ENCODE results near the gene RPL35.

Gene RPL35

DNA sequence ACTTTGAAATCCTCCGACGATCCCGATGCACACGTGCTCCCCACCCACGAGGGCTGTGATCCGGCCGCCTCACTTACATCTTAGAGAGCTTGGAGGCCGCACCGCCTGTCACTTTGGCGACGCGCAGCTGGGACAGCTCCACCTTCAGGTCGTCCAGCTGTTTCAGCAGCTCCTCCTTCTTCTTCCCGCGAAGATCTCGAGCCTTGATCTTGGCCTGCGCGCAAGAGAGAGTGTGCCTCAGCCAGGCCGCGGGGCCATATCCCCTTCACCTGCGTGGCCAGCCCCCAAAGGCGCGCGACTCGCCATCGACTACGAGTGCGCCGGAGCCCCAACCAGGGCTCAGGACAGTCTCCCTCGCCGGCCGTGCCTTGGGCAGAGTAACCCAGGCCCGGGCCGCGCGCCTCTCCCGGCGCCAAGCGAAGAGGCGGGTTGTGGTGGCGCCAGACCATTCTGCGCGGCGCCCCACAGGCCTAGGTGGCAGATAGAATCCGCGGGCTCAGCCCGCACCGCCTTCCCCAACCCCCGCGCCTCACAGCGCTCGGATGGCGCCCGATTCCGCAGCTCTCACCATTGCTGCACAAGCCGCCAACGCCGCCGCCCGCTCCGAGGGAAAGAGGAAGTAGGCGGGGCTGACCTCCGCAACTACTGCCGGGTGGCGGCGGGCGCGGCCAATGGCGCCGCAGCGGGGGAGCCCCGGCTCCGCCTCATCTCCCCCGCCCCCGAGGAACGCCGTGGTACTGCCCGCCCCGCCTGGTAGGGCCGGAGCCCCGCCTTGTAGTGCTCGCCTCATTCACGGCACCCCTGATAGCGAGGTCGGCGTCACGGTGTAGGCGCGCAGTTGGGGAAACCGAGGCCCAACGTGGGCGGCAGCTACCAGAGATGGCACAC, at the start of gene RPL35, which contains the start of gene ARPC5L:
TSS of gene RPL35 (minus strand) at position 616 of the 888 bp plus-strand sequence. CDS start at position 571, 45 bp downstream.
TSS of gene ARPC5L (plus strand) at position 789 of the 888 bp plus-strand sequence. CDS start 7,161 bp downstream, outside the sequence.
- DNase-seq = peak; percentile 34 to 97 (median 89)

DNA sequence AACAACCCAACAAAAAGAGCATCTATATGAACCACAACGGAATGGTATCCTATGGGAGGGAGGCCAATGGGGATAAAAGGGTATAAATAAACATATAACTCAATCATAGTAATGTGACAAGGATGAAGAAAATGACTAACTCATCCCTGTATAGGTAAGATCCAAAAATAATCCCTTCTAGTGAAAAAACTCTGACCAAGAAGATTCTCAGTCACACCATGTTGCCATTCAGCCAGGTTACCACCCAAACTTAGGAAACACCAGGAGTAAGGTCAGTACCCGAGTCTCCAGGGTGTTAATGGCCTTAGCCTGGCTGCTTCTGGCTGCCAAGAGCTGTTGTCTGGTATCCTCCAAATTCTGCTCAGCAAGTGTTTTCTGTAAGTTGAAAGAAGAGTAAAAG, 46.3 kb upstream of the RPL35 start:
- no peak for DNase-seq

DNA sequence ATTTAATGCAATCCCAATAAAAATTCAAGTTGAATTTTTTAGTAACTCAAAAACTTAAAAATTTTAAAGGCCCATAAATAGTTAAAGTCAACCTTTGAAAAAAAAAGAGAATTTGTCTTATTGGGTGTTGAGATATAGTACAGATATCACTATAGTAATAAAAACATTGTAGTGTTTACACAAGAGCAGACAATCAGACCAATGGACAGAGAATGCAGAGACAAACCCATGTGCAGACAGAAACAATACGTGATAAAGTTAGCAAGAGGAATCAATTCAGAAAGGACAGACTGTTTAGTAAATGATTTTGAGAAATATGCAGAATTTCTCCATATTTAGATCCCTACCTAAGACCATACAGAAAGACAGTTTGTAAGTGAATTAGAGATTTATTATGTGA, 45.2 kb upstream of the RPL35 start:
- DNase-seq = no peak

DNA sequence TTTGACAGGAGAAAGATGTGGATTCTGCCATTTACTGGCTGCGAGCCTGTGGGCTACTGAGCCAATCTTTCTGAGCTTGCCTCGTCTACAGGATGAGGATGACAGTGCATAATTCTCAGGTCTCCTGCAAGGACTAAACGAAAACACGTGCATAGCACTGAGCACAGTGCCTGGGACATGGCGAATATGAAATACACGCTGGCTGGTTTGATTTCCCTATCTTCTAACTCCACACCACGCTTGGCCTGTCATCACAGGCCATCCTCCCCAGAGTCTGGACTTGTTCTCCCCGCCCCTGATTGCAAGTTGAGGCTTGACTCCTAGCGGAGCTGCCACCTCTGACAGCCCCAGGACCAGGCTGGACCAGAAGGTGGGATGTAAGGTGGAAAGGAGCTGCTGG, 38.1 kb upstream of the RPL35 start:
- DNase-seq = no peak

DNA sequence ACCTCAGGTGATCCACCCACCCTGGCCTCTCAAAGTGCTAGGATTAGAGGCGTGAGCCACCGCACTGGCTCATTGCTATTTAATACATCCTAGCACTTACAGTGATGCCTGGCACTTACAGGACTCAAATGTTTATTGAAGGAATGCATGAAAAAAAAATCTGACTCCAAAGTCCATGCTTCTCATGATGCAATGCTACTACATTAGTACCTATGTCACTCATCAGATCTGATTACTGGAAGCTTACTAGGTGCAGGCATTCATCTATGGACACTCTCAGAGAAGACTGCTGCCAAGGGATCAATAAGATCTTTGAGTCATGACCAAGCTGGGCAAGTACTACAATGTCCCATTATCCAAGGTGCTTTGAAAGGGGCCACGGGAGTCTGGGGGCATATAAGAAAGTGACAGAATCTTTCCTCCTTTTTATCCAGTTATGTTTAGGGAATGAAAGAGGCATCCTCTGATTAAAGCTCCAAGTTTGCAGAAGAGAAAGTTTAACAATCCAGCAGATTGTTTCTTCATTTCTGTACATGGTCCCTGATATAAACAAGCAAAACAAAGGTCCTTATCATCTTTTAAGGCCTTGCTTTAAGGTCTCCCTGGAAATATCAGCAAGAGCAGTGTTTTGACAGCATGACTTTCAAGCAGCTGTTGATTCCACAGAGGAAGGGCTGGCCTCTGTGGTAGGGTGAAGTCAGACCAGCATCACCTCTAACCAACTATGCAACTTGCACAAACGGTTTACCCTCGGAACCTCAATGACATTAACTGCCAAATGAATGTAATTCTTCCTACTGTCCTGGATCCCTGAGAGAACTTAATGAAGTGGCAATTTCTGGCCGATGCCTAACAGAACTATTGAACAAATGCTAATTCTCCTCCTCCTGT, 36.1 kb upstream of the RPL35 start:
- DNase-seq = no peak

DNA sequence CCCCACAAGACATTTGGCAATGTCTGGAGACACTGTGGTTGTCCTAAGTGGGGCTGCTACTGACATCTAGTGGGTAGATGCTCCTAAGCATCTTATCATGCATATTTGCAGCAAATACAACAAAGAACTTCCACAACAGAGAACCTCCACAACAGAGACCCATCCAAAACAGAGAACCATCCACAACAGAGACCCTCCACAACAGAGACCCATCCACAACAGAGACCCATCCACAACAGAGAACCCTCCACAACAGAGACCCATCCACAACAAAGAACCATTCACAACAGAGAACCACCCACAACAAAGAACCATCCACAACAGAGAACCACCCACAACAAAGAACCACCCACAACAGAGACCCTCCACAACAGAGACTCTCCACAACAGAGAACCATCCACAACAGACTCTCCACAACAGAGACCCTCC, 33.0 kb upstream of the RPL35 start:
- DNase-seq = peak in 13 of 56 donors; percentile 10 to 48 (median 24)

DNA sequence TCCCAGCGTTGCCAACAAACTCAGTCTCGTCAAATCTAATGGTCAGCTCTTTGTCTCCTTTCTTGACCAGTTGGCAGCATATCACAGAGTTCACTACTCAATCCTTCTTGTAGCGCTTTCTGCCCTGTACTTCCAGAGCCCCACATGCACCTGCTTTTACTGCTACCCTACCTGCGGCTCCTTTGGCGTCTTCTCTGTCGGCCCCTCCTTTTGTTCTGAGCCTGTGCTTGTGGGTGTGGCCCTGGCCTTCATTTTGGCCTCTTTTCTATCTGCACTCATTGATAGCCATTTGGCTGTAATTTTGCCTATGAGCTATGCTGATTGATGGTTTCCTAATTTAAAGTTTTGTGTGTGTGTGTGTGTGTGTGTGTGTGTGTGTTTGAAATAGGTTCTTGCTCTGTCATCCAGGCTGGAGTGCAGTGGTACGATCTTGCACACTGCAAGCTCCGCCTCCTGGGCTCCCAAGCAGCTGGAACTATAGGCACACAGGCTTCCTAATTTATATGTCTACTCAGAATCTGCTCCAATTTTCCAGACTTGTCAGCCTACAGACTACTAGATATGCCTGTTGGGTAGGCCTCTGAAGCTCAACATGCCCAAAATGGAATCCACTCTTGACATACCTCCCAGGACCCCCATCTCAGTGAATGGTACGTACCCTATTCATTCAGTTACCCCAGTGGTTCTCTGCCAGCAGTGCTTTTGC, 32.4 kb upstream of the RPL35 start:
- DNase-seq = peak in 9 of 56 donors; percentile 10 to 48 (median 31)

DNA sequence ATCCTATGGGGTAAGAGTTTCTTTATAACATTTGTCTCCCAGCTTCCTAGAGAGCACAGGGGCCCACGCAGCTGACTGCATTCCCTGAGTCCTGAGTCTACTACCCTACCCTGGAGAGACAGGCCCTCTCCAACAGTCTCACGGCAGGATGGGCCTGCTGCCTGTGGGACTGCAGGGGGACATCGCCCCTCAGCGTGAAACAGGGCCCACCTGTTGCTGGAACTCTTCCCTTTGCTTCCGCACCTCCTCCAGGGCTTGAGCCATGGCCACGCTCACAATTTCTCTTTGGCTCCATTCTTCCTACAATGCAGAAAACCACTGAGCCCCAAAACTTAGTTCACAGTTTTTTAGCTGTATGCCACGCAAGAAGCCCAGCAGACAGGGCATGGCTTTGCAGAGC, 28.4 kb upstream of the RPL35 start:
- no peak for DNase-seq

DNA sequence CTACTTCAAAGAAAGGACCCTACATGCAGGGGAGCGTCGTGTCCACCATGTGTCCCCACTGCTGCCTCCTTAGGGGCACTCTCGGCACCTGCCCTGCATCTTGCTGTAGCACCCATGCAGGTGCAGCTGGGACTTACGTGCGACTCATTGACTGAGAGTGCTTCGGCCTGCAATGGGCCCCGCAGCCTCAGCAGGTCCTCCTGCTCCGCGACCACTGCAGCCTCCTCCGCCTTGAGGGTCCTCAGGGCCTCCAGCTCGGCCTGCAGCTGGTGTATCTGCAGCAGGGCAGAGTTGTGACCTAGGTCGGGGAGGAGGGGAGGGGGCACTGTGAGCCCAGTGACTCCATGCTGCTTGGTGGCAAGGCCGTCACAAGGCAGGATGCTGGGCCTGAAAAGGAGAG, 27.2 kb upstream of the RPL35 start:
- no peak for DNase-seq

DNA sequence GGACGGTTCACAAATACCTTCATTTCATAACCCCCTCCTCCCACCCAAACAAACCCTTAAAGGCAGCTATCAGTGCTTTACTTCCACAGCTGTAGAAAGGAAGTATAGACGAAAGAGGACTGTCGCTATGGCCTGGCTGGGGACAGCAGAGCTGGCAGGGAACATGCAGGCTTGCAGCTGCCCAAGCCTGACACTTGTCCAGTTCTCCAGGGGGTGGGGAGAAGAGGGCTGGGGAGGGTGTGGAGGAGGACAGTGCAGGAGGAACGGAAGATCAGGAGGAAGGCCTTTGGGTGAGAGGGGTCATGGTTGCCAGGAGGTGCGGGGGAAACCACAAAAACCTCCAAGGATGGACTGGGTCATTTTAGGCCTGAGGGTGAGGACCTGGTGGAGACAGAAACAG, 26.1 kb upstream of the RPL35 start:
- peak in 4 of 56 donors; percentile 5 to 12 (median 8) for DNase-seq

DNA sequence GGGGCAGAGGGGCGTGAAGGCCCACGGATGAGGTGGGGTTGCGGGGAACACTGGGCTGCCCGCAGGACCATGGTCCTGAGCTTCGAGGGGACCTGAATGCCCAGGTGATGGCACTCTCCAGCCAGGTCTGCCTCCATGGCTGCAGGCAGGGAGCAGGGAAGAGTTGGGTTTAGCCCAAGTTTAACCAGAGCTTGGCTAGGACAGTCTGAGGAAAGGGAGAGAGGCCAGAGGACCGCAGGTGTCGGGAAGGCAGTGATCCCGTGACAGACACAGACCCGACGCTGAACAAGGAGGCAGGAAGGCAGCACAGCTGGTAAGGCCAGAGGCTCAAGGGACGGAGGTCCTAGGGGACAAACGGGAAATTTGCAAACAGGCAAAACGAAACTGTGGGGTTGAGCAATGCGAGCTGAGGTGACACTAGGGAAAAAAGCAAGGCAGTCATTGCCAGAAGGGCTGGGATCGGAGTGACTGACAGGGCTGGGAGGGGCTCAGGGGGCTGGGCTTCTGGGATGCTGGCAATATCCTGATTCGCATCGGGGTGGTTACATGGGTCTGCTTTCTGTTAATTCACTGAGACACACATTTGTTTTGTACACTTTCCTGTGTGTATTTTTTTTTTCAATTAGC, 25.2 kb upstream of the RPL35 start:
- DNase-seq = no peak

DNA sequence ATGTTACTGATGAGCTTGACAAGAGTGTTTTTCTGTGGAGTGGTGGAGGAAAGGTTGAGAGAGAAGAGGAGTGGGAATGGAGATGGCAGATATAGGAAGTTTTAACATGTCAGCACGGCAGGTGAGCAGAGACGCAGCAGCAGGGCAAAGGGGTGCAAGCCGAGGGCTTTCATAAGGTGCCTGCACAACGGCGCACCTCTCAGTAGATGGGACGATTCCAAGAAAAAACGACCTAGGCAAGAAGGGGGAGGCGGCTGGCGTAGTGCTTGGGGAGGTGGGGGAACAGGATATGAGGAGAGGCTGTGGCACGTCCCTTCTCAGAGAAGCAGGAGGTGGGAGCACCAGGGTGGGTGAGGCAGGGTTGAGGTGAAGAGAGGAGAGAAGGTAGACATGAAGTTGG, 24.7 kb upstream of the RPL35 start:
- no peak for DNase-seq

DNA sequence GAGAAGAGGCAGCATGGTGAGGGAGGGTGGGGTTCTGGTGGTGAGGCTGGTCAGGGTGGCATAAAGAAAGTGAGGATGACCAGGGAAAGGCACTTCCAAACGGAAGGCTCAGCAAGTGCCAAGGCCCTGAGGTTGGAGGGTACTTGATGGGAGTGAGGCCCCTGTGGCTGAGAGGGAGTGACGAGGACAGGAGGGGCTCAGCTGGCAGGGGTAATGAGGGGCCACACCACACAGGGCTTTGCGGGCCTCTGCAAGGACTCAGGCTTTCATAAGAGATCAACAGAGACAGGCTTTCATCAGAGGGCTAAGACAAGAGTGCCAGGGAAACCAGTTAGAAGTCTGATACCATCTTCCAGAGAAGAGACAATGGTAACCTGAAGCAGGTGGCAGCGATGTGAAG, 23.8 kb upstream of the RPL35 start:
- no peak for DNase-seq

DNA sequence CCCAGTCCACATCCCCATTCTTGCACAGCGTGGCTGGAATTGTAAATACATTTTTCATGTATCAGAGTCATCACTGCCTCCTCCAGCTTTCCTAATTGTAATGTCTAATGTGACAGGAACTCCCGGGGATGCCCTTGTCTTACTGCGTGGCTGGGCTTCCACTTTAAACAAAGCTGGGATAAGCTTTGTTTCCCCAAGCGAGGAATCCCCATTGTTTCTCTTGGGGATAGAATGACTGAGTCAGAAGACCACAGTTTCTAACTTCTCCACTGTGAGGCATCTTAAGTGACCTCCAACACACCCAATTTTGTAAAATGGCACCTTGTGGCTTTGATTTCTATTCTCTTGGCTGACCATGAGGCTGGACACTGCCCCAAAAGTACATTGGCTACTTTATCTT, 22.6 kb upstream of the RPL35 start:
- no peak for DNase-seq

DNA sequence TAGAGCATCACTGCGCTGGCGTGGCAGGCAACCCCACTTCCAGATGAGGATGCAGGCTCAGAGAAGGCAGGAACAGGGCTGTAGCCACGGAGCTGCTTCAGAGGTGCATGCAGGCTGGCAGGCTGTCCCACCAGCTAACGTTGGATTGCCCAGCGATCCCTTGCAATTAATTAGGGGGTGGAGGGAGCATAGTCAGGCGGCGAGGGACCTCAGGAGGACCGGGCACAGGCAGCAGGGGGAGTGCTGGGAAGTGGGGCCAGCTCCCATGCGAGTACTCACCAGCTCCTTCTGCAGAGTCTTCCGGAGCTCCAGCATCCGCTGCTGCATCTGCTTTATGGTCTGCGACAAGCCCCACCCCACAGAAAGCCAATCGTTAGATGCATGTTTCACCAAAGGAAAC, 20.5 kb upstream of the RPL35 start:
- DNase-seq = no peak

DNA sequence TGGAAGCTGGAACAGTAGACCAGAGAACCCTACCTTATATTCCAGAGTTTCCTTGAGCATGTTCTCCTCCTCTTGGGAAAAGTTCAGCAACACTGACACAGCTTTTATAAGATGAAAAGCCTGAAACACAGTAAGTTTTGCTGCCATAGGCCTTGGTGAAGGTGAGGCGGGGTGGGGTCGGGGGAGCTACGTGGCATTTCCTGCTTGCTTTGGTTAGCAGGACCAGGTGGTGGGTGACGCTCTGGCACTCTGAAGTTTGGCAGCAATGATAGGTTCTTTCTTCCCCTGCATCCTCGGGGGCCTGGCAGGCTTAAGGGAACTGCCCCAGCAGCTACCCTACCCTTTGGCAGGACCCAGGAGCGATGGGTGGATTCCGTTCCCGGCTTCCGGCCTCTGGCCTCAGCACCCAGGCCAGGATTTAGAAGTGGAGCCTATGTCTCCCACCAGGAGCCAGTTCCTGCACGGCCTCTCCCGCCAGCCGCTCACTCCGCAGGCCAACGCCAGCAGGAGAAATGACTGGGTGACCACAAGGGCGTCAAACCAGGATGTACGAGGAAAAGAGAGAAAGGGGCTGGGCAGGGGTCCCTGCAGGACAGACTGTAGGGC, 19.5 kb upstream of the RPL35 start:
- DNase-seq = no peak

DNA sequence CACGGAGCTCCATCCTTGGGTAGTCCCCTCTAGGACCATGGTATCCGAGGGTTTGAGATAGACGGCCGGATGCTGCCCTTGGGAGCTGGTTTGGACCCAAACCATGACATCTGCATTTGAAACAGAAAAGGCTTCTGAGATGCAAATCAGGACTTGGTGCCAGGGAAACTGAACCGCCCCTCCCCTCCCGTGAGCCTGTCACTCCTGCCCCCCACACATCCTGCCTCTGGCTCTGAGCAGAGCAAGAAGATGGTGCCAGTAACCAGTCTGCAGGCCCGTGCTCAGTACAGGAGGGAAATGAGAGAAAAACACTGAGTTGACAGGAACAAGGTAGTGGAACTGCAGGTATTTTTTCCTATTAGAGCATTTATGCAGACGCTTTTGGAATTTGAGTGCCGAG, 18.7 kb upstream of the RPL35 start:
- peak in 13 of 56 donors; percentile 14 to 49 (median 26) for DNase-seq

DNA sequence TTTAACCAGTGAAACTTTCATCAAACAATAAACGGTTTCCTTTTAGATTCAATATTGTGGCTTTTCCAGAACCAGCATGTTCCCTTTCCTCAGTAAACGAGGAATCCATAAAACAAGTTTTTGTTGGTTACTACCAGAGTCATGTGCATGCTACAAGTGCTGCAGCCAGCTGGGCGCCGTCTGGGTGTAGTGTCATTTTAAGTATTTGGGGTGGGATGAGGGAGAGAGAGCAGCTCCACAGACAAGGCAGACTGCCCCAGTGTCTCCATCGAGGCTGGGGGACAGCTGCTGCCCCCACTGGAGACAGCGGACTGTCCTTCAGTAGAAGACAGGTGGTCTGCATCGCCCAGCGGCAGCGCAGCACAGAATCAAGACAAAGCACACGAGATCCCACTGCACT, 17.5 kb upstream of the RPL35 start:
- DNase-seq = no peak

DNA sequence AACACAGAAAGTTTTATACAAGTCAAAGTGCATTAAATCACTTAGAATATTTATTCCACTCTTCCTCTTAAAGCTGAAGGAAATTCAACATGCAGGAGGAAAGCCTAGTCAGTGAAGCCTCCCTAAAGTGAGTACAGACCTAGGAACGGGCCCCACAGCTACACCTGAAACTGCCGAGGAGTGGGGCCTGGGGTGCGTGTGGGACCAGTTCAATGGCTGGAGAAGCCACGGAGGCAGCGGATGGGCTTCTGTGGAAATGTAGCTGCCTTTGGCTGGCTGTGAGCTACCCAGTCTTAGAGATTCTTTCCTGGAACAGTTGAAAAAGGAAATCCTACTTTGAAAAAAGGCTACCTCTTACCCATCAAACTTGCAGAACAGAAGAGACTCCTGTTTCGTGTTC, 16.8 kb upstream of the RPL35 start:
- no peak for DNase-seq

DNA sequence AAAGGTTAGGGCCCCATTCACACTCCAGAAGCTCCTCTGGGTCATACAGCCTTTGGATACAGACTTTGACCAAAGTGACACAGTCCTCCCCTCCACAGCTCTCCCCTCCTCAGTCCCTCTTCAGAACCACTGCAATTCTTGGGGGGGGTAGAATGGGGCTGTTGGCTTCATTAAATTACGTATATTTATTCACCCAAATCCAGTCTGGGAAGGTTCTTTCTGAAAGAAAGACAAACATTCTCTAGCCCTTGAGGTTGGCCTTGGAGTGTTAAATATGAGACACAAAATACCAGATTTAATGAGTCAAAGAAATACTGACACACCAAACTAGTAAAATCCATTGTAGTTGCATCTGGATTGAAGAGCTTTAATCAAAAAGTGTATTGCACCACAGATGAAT, 16.3 kb upstream of the RPL35 start:
- DNase-seq = no peak
